Ishikawa (cell line): ENCODE results near the gene TMEM169.

ENCODE experiments used
- EP300 ChIP-seq: IDR thresholded peaks from 2 replicates; pipeline ENCODE4 v1.6.1; 2012; ENCODE audit warnings: borderline replicate concordance
- TF ChIP-seq, protein P1 (sequence below): IDR thresholded peaks from 2 replicates; pipeline ENCODE4 v1.6.1; 2012; ENCODE audit warnings: low read depth, mild to moderate bottlenecking

DNA sequence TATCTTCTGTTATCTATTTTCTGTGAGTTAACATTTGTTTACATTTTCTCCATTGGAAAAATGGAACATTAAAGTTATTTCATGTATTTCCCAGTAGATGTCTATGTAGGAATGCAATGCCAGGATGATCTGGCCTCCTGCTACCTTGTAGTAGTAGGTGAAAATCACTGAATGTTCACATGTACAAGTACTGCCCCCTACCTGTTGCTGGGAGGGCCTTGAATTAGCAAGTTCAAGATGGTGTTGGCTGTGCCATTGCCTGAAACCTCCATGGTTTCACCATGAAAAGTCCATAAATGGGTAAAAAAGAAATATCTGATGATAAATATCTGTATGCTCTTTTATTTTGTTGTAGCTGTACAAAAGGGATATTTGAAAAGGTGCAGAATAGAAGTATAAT, 58.2 kb downstream of the TMEM169 start:
- no peak for TF ChIP-seq EP300
- TF ChIP-seq, protein P1, sequence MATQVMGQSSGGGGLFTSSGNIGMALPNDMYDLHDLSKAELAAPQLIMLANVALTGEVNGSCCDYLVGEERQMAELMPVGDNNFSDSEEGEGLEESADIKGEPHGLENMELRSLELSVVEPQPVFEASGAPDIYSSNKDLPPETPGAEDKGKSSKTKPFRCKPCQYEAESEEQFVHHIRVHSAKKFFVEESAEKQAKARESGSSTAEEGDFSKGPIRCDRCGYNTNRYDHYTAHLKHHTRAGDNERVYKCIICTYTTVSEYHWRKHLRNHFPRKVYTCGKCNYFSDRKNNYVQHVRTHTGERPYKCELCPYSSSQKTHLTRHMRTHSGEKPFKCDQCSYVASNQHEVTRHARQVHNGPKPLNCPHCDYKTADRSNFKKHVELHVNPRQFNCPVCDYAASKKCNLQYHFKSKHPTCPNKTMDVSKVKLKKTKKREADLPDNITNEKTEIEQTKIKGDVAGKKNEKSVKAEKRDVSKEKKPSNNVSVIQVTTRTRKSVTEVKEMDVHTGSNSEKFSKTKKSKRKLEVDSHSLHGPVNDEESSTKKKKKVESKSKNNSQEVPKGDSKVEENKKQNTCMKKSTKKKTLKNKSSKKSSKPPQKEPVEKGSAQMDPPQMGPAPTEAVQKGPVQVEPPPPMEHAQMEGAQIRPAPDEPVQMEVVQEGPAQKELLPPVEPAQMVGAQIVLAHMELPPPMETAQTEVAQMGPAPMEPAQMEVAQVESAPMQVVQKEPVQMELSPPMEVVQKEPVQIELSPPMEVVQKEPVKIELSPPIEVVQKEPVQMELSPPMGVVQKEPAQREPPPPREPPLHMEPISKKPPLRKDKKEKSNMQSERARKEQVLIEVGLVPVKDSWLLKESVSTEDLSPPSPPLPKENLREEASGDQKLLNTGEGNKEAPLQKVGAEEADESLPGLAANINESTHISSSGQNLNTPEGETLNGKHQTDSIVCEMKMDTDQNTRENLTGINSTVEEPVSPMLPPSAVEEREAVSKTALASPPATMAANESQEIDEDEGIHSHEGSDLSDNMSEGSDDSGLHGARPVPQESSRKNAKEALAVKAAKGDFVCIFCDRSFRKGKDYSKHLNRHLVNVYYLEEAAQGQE = no peak
